ENCODE data around the gene ACAP2.
A peak's percentile ranks its signal among the peaks of the same experiment; 100 is the strongest.
"Not testable (repeated sequence)": the region's sequence is repeated elsewhere in the genome, so short reads cannot be mapped to it uniquely, and the experiment has no call there.

The ACAP2 gene

GRCh38 chr3:195441992-195442572 is 738 bp downstream of the ACAP2 start:
- DNase-seq (ENCODE audit: low spot score), result no peak

- peak; percentile 52 for DNase-seq (ENCODE audit: low spot score)
These were observed 1.3 kb downstream of the ACAP2 start for GRCh38 chr3:195441476-195441991.

- DNase-seq (ENCODE audit: low spot score), result no peak
These were observed 1.8 kb downstream of the ACAP2 start for GRCh38 chr3:195441051-195441450.

GRCh38 chr3:195440379-195440778 is 2.4 kb downstream of the ACAP2 start:
- no peak for DNase-seq (ENCODE audit: low spot score)

GRCh38 chr3:195438371-195438770 is 4.4 kb downstream of the ACAP2 start:
- peak; percentile 83 for DNase-seq (ENCODE audit: low spot score)

DNA sequence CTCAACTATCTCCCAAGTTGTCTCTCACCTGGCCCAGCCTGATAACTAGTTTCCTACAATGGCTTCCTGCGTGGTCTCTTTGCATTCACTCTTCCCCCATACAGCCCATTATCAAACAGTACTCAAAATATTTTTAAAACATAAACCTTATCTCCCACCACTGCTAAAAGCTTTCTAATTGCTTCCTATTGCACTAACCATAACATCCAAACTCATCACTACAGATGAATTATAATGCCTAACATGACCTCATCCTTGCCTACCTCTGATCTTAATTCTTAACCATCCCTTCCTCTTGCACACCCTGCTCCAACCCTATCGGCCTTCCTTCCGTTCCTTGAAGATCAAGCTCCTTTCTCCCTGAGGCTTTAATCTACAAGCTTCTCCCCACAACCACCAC is 17.0 kb downstream of the ACAP2 start:
- DNase-seq (ENCODE audit: low spot score), result no peak

- DNase-seq (ENCODE audit: low spot score), result no peak
These were observed 19.0 kb downstream of the ACAP2 start for GRCh38 chr3:195423818-195424217.

- DNase-seq (ENCODE audit: low spot score), result no peak
These were observed 21.4 kb downstream of the ACAP2 start for GRCh38 chr3:195421400-195421799.

GRCh38 chr3:195416795-195417194 is 26.0 kb downstream of the ACAP2 start:
- peak; percentile 42 for DNase-seq (ENCODE audit: low spot score)

- no peak for DNase-seq (ENCODE audit: low spot score)
These were observed 31.0 kb downstream of the ACAP2 start for GRCh38 chr3:195411836-195412235.

GRCh38 chr3:195410546-195410945 is 32.3 kb downstream of the ACAP2 start:
- no peak for DNase-seq (ENCODE audit: low spot score)

- no peak for DNase-seq (ENCODE audit: low spot score)
These were observed 35.0 kb downstream of the ACAP2 start for GRCh38 chr3:195407531-195408409.

- no peak for DNase-seq (ENCODE audit: low spot score)
These were observed 37.2 kb downstream of the ACAP2 start for GRCh38 chr3:195405651-195406050.

GRCh38 chr3:195403841-195404408 is 38.9 kb downstream of the ACAP2 start:
- DNase-seq (ENCODE audit: low spot score), result peak; percentile 37

- no peak for DNase-seq (ENCODE audit: low spot score)
These were observed 39.6 kb downstream of the ACAP2 start for GRCh38 chr3:195403244-195403643.

DNA sequence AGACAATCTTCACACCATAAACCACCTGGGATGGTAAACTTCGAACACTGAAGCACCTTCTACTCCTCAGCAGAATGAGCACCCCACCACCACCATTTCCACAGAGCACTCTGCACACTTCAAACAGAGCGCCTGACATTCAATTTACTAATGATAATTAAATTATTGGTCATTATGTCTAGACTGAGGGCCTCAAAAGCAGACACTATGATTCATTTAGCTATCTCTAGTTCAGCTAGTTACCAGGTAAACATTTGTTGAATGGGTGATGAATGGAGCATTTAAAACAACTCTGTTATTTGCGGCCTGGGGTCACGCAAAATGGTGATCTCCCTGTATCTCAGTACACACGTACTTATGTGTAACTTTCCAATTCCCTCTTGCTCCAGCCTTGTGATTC is 40.9 kb downstream of the ACAP2 start:
- DNase-seq (ENCODE audit: low spot score), result no peak

DNA sequence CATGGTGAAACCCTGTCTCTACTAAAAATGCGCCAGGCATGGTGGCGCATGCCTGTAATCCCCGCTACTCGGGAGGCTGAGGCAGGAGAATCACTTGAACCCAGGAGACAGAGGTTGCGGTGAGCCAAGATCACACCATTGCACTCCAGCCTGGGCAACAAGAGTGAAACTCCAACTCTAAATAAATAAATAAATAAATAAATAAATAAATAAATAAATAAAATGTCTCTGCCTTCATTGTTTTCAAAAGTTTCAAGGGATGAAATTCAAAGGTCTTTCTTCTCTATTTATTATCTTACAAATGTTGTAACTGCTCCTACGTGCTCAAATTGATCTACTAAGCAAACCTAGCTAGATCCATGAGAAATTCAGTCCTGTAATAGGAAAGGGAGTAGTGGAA is 44.4 kb downstream of the ACAP2 start:
- DNase-seq (ENCODE audit: low spot score), result not testable (repeated sequence)

- no peak for DNase-seq (ENCODE audit: low spot score)
These were observed 45.3 kb downstream of the ACAP2 start for GRCh38 chr3:195397524-195397923.

- DNase-seq (ENCODE audit: low spot score), result no peak
These were observed 47.5 kb downstream of the ACAP2 start for GRCh38 chr3:195395208-195395816.

GRCh38 chr3:195394700-195395099 is 48.1 kb downstream of the ACAP2 start:
- no peak for DNase-seq (ENCODE audit: low spot score)

DNA sequence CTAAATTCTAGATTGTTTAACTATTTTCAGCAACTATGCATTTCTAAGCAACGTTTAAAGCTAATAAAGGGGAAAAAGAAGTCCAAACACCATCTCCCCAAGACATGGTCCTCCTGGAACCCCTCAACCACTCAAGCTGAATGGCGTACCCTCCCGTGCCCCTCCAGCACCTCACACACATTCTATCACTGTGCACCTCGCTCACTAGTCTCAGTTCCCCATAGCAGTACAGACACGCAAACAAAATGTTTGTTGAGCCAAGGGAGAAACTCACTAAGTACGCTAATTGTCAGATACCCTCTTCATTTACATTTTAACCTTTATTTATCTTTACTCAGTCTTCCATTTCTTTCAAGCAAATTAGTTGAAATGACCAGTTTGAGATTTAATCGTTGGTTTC is 48.8 kb downstream of the ACAP2 start:
- no peak for DNase-seq (ENCODE audit: low spot score)

DNA sequence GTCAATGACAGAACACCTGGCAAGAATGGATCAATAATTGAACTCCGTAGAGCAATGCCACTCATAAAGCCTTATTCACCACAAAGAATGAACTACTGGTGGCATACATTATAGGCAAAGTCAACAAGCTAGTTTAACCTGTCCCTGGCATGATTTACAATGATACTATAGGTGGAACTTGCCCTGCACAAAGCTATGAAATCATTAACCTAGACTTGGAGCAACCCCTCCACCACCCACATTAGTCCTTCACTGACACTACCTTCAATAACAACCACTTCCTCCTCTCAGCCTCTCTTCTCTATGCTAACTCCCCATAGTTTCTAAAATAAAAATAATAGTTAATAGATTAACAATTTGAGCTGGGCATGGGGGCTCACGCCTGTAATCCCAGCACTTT is 54.4 kb downstream of the ACAP2 start:
- peak; percentile 40 for DNase-seq (ENCODE audit: low spot score)

DNA sequence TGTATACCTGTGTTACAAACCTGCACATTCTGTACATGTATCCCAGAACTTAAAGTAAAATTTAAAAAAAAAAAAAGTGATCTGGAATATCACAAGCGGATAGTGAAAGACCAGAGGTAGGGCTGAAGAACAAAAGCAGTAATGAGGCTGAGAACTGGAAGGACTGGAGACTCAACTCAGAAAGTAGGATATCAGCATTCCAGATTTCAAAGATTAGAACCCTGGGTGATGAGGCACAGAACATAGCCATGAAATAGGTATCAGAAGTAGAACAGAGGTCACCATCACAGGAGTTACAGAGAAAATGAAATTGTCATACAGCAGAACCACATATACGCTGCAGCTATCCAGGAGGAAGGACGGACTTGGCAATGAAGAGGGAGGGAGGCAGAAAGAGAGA is 56.1 kb downstream of the ACAP2 start:
- no peak for DNase-seq (ENCODE audit: low spot score)

All from kidney tubule cell (primary cell).